GM12874 (cell line): ENCODE data around the gene ST8SIA6.

ENCODE experiments used
- CTCF ChIP-seq: IDR thresholded peaks from 2 replicates; pipeline ENCODE4 v1.5.1; 2011; ENCODE audit warnings: low read depth, mild to moderate bottlenecking, control low read depth, low read length, moderate library complexity; ENCODE audit not compliant: insufficient read depth

Gene ST8SIA6

GRCh38 chr10:17316488-17317170 lies 137.8 kb downstream of the ST8SIA6 start:
- TF ChIP-seq CTCF, result no peak

- no peak for TF ChIP-seq CTCF
These were observed 145.0 kb downstream of the ST8SIA6 start for GRCh38 chr10:17309435-17309834.

- no peak for TF ChIP-seq CTCF
These were observed 147.3 kb downstream of the ST8SIA6 start for GRCh38 chr10:17307123-17307522.

GRCh38 chr10:17292375-17292774 lies 162.0 kb downstream of the ST8SIA6 start:
- no peak for TF ChIP-seq CTCF

- no peak for TF ChIP-seq CTCF
These were observed 164.2 kb downstream of the ST8SIA6 start for GRCh38 chr10:17290226-17290625.

GRCh38 chr10:17289763-17290162 lies 164.6 kb downstream of the ST8SIA6 start:
- TF ChIP-seq CTCF, result no peak

- TF ChIP-seq CTCF, result no peak
These were observed 167.5 kb downstream of the ST8SIA6 start for GRCh38 chr10:17286562-17287550.
